H9 (cell line): ENCODE results near the gene SLC30A7. TPM values are rescaled to one million over a fixed set of nuclear protein-coding genes. Genes with fewer than 3 reads are reported as not detected.

Source experiments
- DNase-seq: peaks from one replicate; pipeline ENCODE4 v3.0.0-alpha.2; 2017
- H2AFZ ChIP-seq: one replicate; pipeline ENCODE4 v1.6.1; 2013; ENCODE audit warnings: mild to moderate bottlenecking, low read length, control low read depth, moderate library complexity
- H2AK5ac ChIP-seq: 2 replicates; pipeline ENCODE4 v1.6.1; 2013; ENCODE audit warnings: low read length, control low read depth, mixed read lengths; ENCODE audit not compliant: insufficient read length
- H2BK120ac ChIP-seq: one replicate; pipeline ENCODE4 v1.6.1; 2013; ENCODE audit warnings: low read depth, mild to moderate bottlenecking, low read length, control low read depth, inconsistent platforms; ENCODE audit not compliant: poor library complexity, severe bottlenecking
- H2BK12ac ChIP-seq: 2 replicates; pipeline ENCODE4 v1.6.1; 2013; ENCODE audit warnings: low read length, control low read depth, mixed read lengths, low read depth; ENCODE audit not compliant: insufficient read length
- H2BK15ac ChIP-seq: 2 replicates; pipeline ENCODE4 v1.6.1; 2013; ENCODE audit warnings: low read depth, low read length, control low read depth
- H2BK20ac ChIP-seq: one replicate; pipeline ENCODE4 v1.6.1; 2013; ENCODE audit warnings: low read depth, mild to moderate bottlenecking, low read length, control low read depth, inconsistent platforms; ENCODE audit not compliant: poor library complexity, severe bottlenecking
- H2BK5ac ChIP-seq: 2 replicates; pipeline ENCODE4 v1.6.1; 2013; ENCODE audit warnings: low read length, control low read depth, mixed read lengths; ENCODE audit not compliant: insufficient read length
- H3K14ac ChIP-seq: 2 replicates; pipeline ENCODE4 v1.6.1; 2013; ENCODE audit warnings: low read length, control low read depth; ENCODE audit not compliant: insufficient read depth
- H3K18ac ChIP-seq: 2 replicates; pipeline ENCODE4 v1.6.1; 2013; ENCODE audit warnings: low read depth, mild to moderate bottlenecking, mixed read lengths, low read length, control low read depth; ENCODE audit not compliant: insufficient read length
- H3K23ac ChIP-seq: 2 replicates; pipeline ENCODE4 v1.6.1; 2013; ENCODE audit warnings: low read length, control low read depth, mixed read lengths, low read depth; ENCODE audit not compliant: insufficient read length
- H3K23me2 ChIP-seq: 2 replicates; pipeline ENCODE4 v1.6.1; 2013; ENCODE audit warnings: low read depth, mild to moderate bottlenecking, mixed read lengths, low read length, control low read depth; ENCODE audit not compliant: insufficient read length, poor library complexity, severe bottlenecking
- H3K27ac ChIP-seq: 2 replicates; pipeline ENCODE4 v1.5.1; 2013; ENCODE audit warnings: low read length, control low read depth, mixed read lengths, low read depth; ENCODE audit not compliant: insufficient read length
- H3K27me3 ChIP-seq: 2 replicates; pipeline ENCODE4 v1.6.1; 2013; ENCODE audit warnings: low read length, control low read depth, inconsistent platforms; ENCODE audit not compliant: insufficient read depth
- H3K4ac ChIP-seq: 2 replicates; pipeline ENCODE4 v1.6.1; 2013; ENCODE audit warnings: low read depth, mild to moderate bottlenecking, control low read depth, inconsistent platforms, low read length, moderate library complexity
- H3K4me1 ChIP-seq: 2 replicates; pipeline ENCODE4 v1.6.1; 2013; ENCODE audit warnings: low read length, control low read depth, inconsistent platforms; ENCODE audit not compliant: insufficient read depth
- H3K4me2 ChIP-seq: 2 replicates; pipeline ENCODE4 v1.6.1; 2013; ENCODE audit warnings: low read length, control low read depth, mixed read lengths; ENCODE audit not compliant: insufficient read length, insufficient read depth
- H3K56ac ChIP-seq: 2 replicates; pipeline ENCODE4 v1.6.1; 2013; ENCODE audit warnings: low read depth, mild to moderate bottlenecking, mixed read lengths, low read length, control low read depth; ENCODE audit not compliant: insufficient read length
- H3K79me1 ChIP-seq: 2 replicates; pipeline ENCODE4 v1.6.1; 2013; ENCODE audit warnings: low read depth, mild to moderate bottlenecking, moderate library complexity, low read length, control low read depth, inconsistent platforms; ENCODE audit not compliant: insufficient read depth, poor library complexity, severe bottlenecking
- H3K79me2 ChIP-seq: 2 replicates; pipeline ENCODE4 v1.6.1; 2013; ENCODE audit warnings: low read length, control low read depth, inconsistent platforms; ENCODE audit not compliant: insufficient read depth
- H3K9ac ChIP-seq: 2 replicates; pipeline ENCODE4 v1.6.1; 2013; ENCODE audit warnings: low read length, control low read depth, mixed read lengths; ENCODE audit not compliant: insufficient read length; ENCODE audit errors: extremely low read depth
- H3K9me3 ChIP-seq: one replicate; pipeline ENCODE4 v1.6.1; 2013; ENCODE audit warnings: low read depth, low read length, inconsistent platforms; ENCODE audit not compliant: control insufficient read depth
- H3T11ph ChIP-seq: one replicate; pipeline ENCODE4 v1.6.1; 2013; ENCODE audit warnings: mild to moderate bottlenecking, low read length, control low read depth, inconsistent platforms
- H4K20me1 ChIP-seq: one replicate; pipeline ENCODE4 v1.6.1; 2013; ENCODE audit not compliant: control insufficient read depth, insufficient read length, insufficient read depth
- H4K5ac ChIP-seq: 2 replicates; pipeline ENCODE4 v1.6.1; 2013; ENCODE audit warnings: low read depth, mild to moderate bottlenecking, mixed read lengths, low read length, control low read depth; ENCODE audit not compliant: insufficient read length
- H4K8ac ChIP-seq: replicated peaks from 2 replicates; pipeline ENCODE4 v1.6.1; 2013; ENCODE audit warnings: low read length, control low read depth, mixed read lengths, low read depth; ENCODE audit not compliant: insufficient read length
- H4K91ac ChIP-seq: 2 replicates; pipeline ENCODE4 v1.6.1; 2013; ENCODE audit warnings: low read depth, mild to moderate bottlenecking, moderate library complexity, mixed read lengths, low read length, control low read depth; ENCODE audit not compliant: insufficient read length
- H3K27ac Mint-ChIP-seq, 3 experiments: 2 replicates in 2 of 3; 3 replicates in 1 of 3; pipeline ENCODE4 v1.8.0; 2020 to 2021; ENCODE audit warnings: mixed read lengths in 3 of 3, mild to moderate bottlenecking in 1 of 3, moderate library complexity in 1 of 3
- H3K27me3 Mint-ChIP-seq: 2 replicates; pipeline ENCODE4 v1.8.0; 2021; ENCODE audit warnings: low read depth, mild to moderate bottlenecking, moderate library complexity, mixed read lengths
- H3K36me3 Mint-ChIP-seq, 3 experiments: 2 replicates in 2 of 3; 3 replicates in 1 of 3; pipeline ENCODE4 v1.8.0; 2020 to 2021; ENCODE audit warnings: low read depth in 3 of 3, mixed read lengths in 3 of 3; ENCODE audit not compliant: insufficient read depth in 1 of 3
- H3K4me1 Mint-ChIP-seq, 2 experiments: 2 replicates each; pipeline ENCODE4 v1.8.0; 2020; ENCODE audit warnings: mixed read lengths in 2 of 2
- H3K4me3 Mint-ChIP-seq, 2 experiments: 2 replicates in 1 of 2; 3 replicates in 1 of 2; pipeline ENCODE4 v1.8.0; 2020 to 2021; ENCODE audit warnings: mild to moderate bottlenecking in 2 of 2, mixed read lengths in 2 of 2, moderate library complexity in 1 of 2
- H3K9me3 Mint-ChIP-seq, 2 experiments: 2 replicates in 1 of 2; 3 replicates in 1 of 2; pipeline ENCODE4 v1.8.0; 2020; ENCODE audit warnings: mild to moderate bottlenecking in 2 of 2, mixed read lengths in 2 of 2, moderate library complexity in 1 of 2
- CTCF ChIP-seq: fragments of 200-600 bp; sonication (generic); conservative IDR thresholded peaks from 3 replicates; pipeline ENCODE4 v1.8.0; 2021; ENCODE audit warnings: antibody characterized with exemption, mild to moderate bottlenecking
- WGBS: extraction: QIAGEN DNeasy Blood & Tissue Kit; methylation state at CpG from one replicate; pipeline ENCODE4 v1.1.7; 2013; ENCODE audit warnings: missing lambda C conversion rate, low lambda C conversion rate, mixed read lengths; ENCODE audit not compliant: insufficient read length; ENCODE audit errors: extremely low coverage; 5-methylcytosine and 5-hydroxymethylcytosine counted together
- total RNA-seq: library from RNA; stranded (reverse); gene quantifications from 2 replicates; pipeline ENCODE4 v1.2.1, GENCODE V29; 2021

SLC30A7 gene
- total RNA-seq, 1 experiment from 2014 or later = 25.6 TPM

- no peak overlapping the region for H3K14ac ChIP-seq
- no peak overlapping the region for H3K18ac ChIP-seq
- H3K4ac ChIP-seq = no peak overlapping the region
- Mint-ChIP-seq H3K27ac (peak overlapping the region in 1 of 3 experiments; percentile 24; a peak in 1 of 7 replicates), H3K4me1 (peaks cover 8 to 11% of the 10 kb centered on the region in 2 experiments; a peak in 3 of 4 replicates), H3K36me3 (peaks cover 0 to 19% (median 12%) of the 10 kb centered on the region in 3 experiments; a peak in 6 of 7 replicates), H3K9me3 (no peaks in the 10 kb centered on the region), H3K27me3 (no peaks in the 10 kb centered on the region), H3K4me3 (no peak overlapping the region)
- H4K8ac ChIP-seq = no peak overlapping the region
- no peak overlapping the region for H3K56ac ChIP-seq
- H3K23ac ChIP-seq = no peak overlapping the region
- no CpG with 5 or more reads among the region's 3 CpGs for WGBS
- H4K91ac ChIP-seq = no peak overlapping the region
- H3K4me1 ChIP-seq = no peaks in the 10 kb centered on the region
- H3K23me2 ChIP-seq = no peaks in the 10 kb centered on the region
- H2AFZ ChIP-seq = no peak overlapping the region
- no peak overlapping the region for H2AK5ac ChIP-seq
- H2BK20ac ChIP-seq = no peak overlapping the region
- no peak overlapping the region for H4K5ac ChIP-seq
- no peak overlapping the region for H2BK12ac ChIP-seq
- no peaks in the 10 kb centered on the region for H3K27me3 ChIP-seq
- no peaks in the 10 kb centered on the region for H3K79me2 ChIP-seq
- no peaks in the 10 kb centered on the region for H3K9me3 ChIP-seq
- no peak overlapping the region for H2BK15ac ChIP-seq
- H3K79me1 ChIP-seq = no peaks in the 10 kb centered on the region
- TF ChIP-seq CTCF = no peak
- no peak overlapping the region for H3K27ac ChIP-seq
- no peak overlapping the region for H2BK5ac ChIP-seq
- H4K20me1 ChIP-seq = no peaks in the 10 kb centered on the region
- no peak overlapping the region for H3T11ph ChIP-seq
- H3K9ac ChIP-seq = no peak overlapping the region
- H2BK120ac ChIP-seq = no peak overlapping the region
- no peak overlapping the region for H3K4me2 ChIP-seq
- no peak for DNase-seq
These were observed 20.7 kb upstream of the SLC30A7 start for GRCh38 chr1:100875228-100875627.
